EH (cell line): ENCODE data around the gene JAKMIP2.

ENCODE experiments used
- DNase-seq: peaks from one replicate; pipeline ENCODE4 v3.0.0-alpha.2; 2015; ENCODE audit warnings: low read depth

Gene JAKMIP2

GRCh38 chr5:147697380-147697779, 85.1 kb downstream of the JAKMIP2 start:
- DNase-seq: no peak

DNA sequence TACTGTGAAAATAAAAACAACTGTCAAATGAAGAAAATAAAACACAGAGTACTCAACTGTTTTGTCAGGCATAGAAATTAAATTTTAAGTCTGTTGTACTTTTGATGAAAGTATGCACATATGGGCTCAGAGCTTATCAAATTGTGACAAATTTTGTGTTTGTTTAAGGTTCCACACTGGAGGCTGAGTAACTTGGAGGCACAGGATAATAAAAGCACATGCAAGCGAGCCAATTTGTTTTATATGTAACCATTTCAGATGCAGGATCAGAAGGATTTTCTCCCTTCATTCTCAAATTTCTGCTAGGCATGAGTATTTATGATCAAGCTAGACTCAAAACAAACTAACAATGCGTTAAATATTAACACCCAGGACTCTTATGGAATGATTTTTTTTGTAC, 87.8 kb downstream of the JAKMIP2 start:
- no peak for DNase-seq

DNA sequence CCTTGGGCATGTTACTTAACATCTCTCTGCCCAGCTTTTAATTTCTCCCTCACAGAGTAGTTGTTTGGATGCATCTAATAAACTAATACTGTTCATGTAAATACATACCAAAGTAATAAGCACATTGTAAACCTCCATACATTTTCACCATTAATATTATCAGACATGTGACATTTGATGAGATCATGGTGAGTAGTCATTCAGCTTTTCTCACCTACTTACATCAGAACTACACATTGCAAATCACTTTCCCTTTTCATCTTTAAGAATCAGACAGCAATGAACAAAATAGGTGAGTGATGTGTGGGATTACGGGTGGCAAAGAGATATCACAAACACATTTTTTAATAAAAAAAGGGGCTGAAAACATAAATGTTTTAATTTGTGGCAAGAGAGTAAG, 89.3 kb downstream of the JAKMIP2 start:
- no peak for DNase-seq

- DNase-seq: no peak
Measured at GRCh38 chr5:147691130-147691529, 91.4 kb downstream of the JAKMIP2 start.

DNA sequence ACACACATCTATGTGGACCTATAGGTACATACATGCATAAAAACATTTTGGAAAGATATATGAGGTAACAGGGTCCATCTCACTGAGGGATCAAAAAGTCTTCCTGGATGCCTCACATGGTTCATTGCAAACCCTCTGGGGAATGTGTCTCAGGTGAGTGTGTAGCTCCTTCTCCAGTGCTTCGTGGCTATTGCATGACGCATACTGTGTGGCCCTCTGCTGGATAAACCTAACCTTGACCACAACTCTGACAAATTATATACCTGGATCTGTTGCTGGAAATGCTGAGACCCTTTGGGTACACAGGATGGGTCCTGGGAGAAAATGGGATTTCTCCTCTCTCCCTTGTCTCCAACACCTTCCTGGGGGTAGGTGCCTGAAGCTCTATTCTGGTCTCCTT, 91.9 kb downstream of the JAKMIP2 start:
- DNase-seq: no peak

DNA sequence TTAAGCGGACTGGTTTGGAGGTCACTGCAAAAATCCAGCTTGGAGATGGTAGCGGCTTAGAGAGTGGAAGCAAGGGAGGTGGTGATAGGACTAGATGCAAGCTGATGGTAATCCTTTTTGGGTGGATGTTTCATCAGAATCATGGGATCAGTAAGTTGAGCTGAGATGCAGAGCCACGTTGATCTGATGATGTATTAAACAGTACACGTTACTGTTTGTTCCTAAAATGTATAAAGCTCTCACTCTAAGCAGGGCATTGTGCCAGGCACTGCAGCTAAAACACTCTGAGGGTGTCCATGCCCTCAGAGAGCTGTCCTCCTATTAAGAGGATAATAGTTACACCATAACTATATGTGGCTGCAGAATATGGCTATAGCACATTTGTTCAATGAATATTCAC, 93.1 kb downstream of the JAKMIP2 start:
- no peak for DNase-seq

DNA sequence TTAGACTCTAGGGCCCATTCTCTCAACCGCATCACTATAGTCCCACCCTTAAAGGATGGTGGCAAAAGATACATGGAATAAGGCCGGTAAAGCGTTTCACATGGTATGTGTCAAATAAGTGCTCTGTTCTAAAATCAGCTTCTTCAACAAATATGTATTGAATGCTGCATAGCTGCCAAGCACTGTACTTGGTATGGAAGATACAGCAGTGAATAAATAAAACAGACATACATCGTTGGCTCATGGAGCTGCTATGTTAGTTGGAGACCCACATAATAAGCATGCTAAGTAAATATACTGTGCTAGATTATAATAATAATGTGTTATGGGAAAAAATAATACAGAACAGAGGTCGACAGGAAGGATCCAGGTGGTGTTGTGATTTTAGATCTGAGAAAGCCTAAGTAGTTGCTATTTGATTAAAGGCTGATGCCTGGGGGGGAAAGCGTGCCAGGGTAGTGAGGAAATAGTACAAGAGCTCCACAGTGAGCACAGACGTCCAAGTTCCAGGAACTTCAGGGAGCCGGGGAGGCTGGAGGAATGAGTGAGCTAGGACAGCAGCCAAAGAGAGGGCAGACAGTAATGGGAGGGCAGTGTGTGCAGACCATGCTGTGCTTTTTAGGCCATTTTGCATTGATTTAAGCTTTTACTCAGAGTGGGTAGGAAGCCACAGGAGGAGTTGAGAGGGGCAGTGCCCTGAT, 93.7 kb downstream of the JAKMIP2 start:
- peak; percentile 2 for DNase-seq

DNA sequence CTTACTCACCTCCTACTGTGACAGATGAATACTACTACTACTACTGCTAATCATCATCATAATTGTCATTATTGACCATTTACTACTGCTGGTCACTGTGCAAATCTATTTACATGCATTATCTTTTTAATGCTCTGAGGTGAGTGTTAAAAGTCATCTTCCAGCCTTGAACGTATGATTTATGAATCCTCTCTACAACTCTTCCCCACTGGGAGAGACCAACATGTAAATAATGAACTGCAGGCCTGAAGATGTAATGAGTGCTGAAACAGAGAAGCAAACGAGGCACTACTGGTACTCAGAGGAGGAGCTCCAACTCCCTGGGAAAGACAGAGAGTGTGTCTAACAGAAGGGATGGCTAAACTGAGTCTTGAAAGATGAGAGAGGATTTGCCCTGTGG, 95.4 kb downstream of the JAKMIP2 start:
- no peak for DNase-seq

DNA sequence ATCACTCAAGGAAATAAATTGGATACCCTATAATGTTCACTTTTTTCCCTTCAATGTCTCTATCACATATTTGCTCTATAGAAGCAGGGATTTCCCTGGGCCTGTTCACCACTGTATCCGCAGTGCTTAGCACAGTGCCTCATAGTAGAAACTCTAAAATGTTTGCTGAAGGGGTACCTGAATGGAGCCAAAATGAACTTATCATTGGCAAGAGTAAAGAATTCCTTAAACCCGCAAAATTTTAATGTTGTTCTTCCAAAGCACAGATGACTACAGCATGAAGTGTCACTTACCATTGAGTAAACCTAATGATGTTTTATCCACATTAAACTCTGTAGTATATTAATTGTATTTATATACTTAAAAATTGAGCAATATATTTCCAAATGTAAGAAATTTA, 96.1 kb downstream of the JAKMIP2 start:
- no peak for DNase-seq

DNA sequence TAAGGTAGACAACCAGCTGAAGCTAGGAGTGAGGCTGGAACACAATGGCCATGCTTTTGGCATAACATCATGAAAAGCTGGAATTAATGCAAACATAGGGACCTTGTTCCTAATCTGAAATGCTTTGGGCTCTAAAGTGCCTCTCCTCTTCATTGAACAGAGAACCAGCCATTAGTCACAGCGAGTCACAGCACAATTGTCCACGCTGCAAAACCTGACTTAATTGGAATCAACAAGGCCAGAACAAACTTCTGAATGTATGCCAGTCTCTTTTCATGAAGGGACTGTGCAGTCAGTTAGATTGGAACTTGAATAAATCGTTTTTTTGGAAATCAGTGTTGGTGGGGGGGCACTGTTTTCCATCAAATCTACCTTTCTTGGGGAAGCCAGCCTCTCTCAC, 96.5 kb downstream of the JAKMIP2 start:
- DNase-seq: no peak

- DNase-seq: no peak
Measured at GRCh38 chr5:147675168-147675567, 107.4 kb downstream of the JAKMIP2 start.

GRCh38 chr5:147674411-147674810, 108.1 kb downstream of the JAKMIP2 start:
- no peak for DNase-seq

DNA sequence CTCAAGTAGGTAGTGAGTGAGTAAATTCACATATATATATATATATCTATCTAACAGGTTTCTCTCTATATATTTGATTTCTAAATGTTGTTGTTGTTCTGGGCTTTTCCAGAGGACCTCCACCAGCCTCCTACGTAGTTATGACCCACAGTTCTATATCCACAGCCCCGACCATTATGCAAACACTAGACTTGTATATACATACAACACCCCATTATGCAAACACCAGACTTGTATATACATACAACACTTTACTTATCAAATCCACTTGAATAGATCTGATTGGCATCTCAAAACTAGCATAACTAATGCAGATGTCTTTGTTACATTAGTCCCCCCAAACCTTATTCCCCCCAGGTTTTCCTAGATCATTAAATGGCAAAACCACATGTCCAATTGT, 108.7 kb downstream of the JAKMIP2 start:
- DNase-seq: no peak

- no peak for DNase-seq
Measured at GRCh38 chr5:147673266-147673665, 109.3 kb downstream of the JAKMIP2 start.

- DNase-seq: no peak
Measured at GRCh38 chr5:147671365-147671764, 111.2 kb downstream of the JAKMIP2 start.

- no peak for DNase-seq
Measured at GRCh38 chr5:147670815-147671214, 111.7 kb downstream of the JAKMIP2 start.

DNA sequence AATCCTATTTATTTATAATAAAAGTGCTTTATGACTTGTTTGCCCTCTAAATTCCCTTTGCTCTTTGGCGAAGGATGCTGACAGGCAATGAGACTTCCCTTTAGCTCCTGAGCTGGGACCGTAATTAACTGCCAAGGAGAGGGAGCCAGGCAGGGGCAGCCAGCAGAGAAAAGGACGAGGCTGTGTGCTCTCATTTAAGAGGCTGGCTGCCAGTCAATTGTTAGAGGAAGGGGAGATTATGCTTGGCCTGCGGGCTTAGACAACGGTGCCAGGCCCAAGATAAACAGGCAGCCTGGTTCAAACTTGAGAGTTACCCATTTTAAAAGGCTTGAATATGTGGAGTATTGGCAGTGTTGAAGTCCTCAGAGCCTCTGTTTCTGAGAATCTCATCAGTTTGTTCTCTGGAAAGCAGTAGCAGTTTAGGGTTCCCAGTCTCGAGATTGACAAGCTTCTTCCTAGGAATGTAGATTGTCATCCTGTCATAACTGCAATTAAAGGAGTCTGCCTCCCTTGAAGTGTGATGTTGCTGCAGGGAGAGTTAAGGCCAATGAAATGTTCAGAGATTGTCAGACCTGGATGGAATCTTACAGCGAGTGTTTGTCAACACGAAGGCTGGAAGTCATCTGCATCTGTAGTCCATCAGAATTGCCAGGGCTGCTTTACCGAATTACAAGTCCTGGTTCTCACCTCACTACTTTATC, 113.2 kb downstream of the JAKMIP2 start:
- no peak for DNase-seq

GRCh38 chr5:147668385-147668784, 114.1 kb downstream of the JAKMIP2 start:
- no peak for DNase-seq

- no peak for DNase-seq
Measured at GRCh38 chr5:147667363-147667762, 115.2 kb downstream of the JAKMIP2 start.

DNA sequence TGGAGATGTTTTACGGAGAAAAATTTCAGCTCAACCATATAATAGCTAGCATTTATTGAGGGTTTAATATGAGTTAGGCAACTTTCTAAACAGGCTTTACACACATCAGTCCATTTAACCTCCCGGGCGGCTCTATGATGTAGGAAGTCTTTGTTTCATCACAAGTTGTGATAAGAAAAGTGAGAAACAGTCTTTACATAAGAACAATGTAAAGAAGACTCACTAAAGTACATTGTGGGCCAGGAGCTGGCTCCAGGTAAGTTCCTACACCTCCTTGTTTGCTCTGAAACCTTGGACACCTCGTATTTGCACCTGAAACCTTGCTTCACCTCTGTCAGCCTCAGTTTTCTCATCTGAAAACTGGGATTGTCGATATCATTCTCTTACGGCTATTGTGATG, 116.1 kb downstream of the JAKMIP2 start:
- no peak for DNase-seq

GRCh38 chr5:147661541-147661940, 121.0 kb downstream of the JAKMIP2 start:
- peak; percentile 3 for DNase-seq

DNA sequence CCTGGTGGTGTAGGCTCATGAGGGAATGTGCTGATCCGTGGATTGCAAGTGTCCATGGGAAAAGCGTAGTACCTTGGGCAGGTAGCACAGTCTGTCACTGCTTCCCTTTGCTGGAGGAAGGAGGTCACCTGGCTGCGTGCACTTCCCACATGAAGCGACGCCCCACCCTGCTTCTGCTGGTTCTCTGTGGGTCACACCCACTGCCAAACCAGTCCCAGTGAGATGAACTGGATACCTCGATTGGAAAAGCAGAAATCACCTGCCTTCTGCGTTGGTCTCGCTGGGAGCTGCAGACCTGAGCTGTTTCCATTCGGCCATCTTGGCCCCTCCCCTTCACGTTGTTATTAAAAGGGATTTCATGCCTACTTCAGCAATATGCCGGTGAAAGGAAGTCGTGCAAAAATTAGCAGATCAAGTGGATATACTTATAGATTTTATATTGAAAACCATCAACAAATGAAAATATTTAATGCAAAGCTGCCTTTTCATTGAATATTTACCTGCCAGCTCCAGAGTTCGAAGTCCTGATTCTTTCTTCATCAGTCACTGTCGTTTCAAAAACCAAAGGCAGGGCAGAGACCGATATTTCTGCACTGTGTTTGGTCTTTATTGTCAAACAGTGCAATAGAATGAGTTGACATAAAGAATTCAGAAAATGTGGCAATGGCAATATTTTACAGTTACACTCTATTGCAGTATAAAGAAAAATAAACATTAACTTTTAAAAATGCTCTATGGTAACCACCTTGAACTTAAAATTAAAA, 123.2 kb downstream of the JAKMIP2 start:
- no peak for DNase-seq

DNA sequence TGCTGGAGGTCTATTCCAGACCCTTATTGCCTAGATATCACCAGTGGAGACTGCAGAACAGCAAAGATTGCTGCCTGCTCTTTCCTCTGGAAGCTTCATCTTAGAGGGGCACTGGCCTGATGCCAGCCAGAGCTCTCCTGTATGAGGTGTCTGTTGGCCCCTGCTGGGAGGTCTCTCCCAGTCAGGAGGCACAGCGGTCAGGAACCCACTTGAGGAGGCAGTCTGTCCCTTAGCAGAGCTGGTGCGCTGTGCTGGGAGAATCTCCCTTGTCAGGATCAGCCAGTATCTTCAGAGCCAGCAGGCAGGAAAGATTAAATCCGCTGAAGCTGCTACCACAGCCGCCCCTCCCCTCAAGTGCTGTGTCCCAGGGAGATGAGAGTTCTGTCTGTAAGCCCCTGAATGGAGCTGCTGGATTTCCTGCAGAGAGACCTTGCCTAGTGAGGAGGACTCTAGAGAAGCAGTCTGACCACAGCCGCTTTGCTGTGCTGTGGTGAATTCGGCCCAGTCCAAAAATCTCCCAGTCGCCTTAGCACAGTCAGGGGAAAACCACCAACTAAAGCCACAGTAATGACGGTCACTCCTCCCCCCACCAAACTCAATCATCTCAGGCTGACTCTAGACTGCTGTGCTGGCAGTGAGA, 124.1 kb downstream of the JAKMIP2 start:
- DNase-seq: no peak
